Mucosa of rectum (tissue), 2 donors: ENCODE measurements around the gene NFIB.

Experiments used
- H3K27ac ChIP-seq, 2 donors: one replicate each; pipeline ENCODE4 v1.7.0; 2013; ENCODE audit warnings: inconsistent platforms in 2 of 2, low read depth in 2 of 2, low read length in 2 of 2
- H3K27me3 ChIP-seq, 2 donors: one replicate each; pipeline ENCODE4 v1.7.0; 2013; ENCODE audit warnings: low read length in 2 of 2; ENCODE audit not compliant: control insufficient read depth in 2 of 2, insufficient read depth in 2 of 2
- H3K36me3 ChIP-seq, 2 donors: one replicate each; pipeline ENCODE4 v1.7.0; 2013; ENCODE audit warnings: low read length in 2 of 2; ENCODE audit not compliant: control insufficient read depth in 2 of 2, insufficient read depth in 2 of 2
- H3K4me1 ChIP-seq, 2 donors: one replicate each; pipeline ENCODE4 v1.7.0; 2013; ENCODE audit warnings: low read length in 2 of 2, mild to moderate bottlenecking in 1 of 2; ENCODE audit not compliant: control insufficient read depth in 2 of 2, insufficient read depth in 2 of 2
- H3K4me3 ChIP-seq, 2 donors: one replicate each; pipeline ENCODE4 v1.7.0; 2013; ENCODE audit warnings: low read length in 2 of 2
- H3K9ac ChIP-seq, 2 donors: one replicate each; pipeline ENCODE4 v1.7.0; 2013; ENCODE audit warnings: low read length in 2 of 2, low read depth in 1 of 2, mild to moderate bottlenecking in 1 of 2
- H3K9me3 ChIP-seq, 2 donors: one replicate each; pipeline ENCODE4 v1.7.0; 2013; ENCODE audit warnings: low read length in 2 of 2; ENCODE audit not compliant: control insufficient read depth in 2 of 2
- donor health status: healthy.
- donor health status: Normal muscosa, but diverticular disease.

Gene NFIB

DNA sequence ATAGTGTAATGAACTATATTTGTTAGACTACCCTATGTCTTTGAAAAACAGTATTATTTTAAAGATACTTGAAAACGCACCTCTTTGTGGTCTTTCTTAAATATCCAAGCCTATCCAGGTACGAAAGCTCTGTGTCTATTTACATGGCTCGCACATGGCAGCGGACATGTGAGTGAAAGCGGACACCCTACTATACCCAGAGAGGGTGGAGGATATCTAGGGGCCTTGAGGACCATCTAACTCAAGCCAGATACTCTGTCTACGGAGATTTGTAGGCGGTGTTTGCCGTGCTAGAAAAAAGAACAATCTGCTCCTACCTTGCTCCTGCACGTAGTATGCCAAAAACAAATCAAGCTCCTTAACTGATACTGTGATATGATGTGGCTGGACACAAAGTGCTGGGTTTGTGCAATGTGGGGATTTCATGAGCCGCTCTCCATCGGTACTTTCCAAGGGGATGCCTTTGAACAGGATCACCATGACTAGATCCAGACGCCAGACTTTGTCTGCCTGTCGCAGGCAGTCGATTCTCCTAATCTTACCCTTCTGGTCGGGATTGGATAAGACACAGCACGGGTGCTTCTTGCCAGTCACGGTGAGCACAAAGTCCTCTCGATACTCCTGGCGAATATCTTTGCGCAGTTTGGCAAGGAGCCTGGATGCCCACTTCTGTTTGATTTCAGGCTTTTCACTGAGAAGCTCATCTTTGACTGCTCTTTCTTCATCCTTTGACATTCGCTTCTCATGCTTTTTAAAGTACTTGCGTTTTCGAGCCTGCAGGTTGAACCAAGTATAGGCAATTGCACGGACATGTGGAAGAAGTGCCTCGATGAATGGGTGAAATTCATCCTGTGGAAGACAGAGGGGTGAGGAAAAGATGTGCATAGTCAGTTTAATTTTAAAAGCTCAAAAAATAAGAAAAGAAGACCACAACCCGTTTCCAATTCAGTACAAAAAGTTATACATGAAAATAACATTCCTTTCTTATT, 7.0 kb downstream of the NFIB start:
- H3K27ac ChIP-seq = no peak overlapping the region
- no peak overlapping the region for H3K4me3 ChIP-seq

DNA sequence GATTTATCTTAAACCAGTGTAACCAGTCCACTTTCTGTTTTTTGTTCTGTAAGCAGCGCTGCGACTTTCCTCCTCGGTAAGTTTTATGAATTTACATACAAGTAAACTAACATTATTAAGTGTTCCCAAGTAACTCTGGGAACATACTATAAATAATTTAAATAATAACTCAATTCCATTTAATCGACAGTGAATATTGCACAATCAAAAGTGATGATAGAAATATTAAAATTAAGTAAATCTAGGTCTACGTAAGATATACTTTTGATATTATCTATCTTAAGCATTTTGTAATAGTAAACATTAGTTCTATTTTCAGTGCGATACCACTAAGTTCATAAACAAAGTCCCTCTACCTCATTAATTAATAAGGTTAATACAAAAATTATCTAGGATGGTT, 7.8 kb downstream of the NFIB start:
- Histone ChIP-seq H3K27ac (no peak overlapping the region), H3K9ac (no peak overlapping the region), H3K4me3 (no peak overlapping the region), H3K9me3 (no peaks in the 10 kb centered on the region), H3K27me3 (no peaks in the 10 kb centered on the region), H3K4me1 (peaks cover 0 to 16% of the 10 kb centered on the region in 2 donors), H3K36me3 (peaks cover 0 to 7% of the 10 kb centered on the region in 2 donors)

More for the DNA sequence above, 7.0 kb downstream of the NFIB start:
- Histone ChIP-seq H3K36me3 (peaks cover 0 to 7% of the 10 kb centered on the region in 2 donors), H3K4me1 (peaks cover 0 to 19% of the 10 kb centered on the region in 2 donors), H3K9ac (no peak overlapping the region), H3K9me3 (no peaks in the 10 kb centered on the region), H3K27me3 (no peaks in the 10 kb centered on the region)

DNA sequence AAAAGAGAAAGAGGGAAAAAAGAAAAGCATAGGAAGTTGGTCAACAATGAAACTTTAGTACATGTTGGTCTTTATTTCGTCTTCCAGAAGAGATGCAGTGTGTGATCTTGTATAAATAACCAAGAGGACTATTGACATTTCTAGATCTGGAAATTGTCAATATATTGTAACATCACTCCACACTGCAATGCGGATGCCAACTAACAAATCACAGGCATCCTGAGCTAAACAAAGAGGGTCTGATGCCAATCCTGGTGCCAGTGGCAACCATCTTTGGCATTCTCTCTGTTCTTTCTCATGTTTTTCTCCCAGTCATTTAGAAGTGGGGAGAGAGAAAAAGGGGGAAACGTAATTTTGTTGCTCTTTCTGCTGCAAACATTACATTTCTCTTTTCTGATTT, 9.7 kb downstream of the NFIB start:
- Histone ChIP-seq H3K4me3 (no peak overlapping the region), H3K4me1 (peaks cover 0 to 6% of the 10 kb centered on the region in 2 donors), H3K36me3 (peaks cover 0 to 7% of the 10 kb centered on the region in 2 donors), H3K9ac (no peak overlapping the region), H3K9me3 (no peaks in the 10 kb centered on the region), H3K27ac (no peak overlapping the region), H3K27me3 (no peaks in the 10 kb centered on the region)

DNA sequence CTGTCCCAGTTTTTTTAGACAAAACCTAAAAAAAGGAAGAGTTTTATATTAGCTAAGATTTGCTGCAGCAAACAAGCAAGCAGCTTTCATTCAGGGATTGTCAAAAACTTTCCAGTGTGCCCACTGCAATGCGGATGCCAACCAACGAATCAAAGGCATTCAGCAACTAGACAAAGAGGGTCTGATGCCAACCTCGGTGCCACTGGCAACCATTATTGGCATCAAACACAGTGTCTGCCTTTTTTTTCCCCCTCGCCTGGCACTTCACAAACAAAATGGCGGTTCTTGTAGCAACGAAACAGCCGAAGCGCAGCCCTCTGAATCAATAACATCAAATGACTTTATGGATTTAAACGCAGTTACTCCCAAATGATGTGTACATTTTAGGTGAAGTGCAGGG, 10.4 kb downstream of the NFIB start:
- Histone ChIP-seq H3K36me3 (peaks cover 0 to 7% of the 10 kb centered on the region in 2 donors), H3K4me3 (no peak overlapping the region), H3K27me3 (no peaks in the 10 kb centered on the region), H3K9ac (no peak overlapping the region), H3K27ac (no peak overlapping the region), H3K4me1 (no peaks in the 10 kb centered on the region), H3K9me3 (no peaks in the 10 kb centered on the region)

DNA sequence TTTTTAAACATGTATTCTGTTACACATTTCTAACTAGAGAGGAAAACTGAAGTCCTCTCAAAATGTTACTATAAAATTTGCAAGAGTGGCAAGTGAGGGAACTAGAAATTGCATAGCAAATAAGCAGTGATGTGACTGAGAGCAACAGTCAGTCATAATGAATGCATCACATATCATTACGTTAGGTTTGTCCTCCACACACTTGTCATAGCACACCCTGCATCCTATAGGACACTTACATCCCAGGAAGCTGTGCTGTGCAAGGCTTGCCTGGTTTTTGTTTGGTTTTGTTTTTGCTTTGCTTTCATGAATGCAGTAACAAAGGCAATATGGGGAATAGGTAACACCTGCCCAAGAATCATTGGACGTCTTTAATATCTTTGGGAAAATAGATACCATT, 10.8 kb downstream of the NFIB start:
- Histone ChIP-seq H3K9me3 (no peaks in the 10 kb centered on the region), H3K36me3 (peaks cover 0 to 7% of the 10 kb centered on the region in 2 donors), H3K4me3 (no peak overlapping the region), H3K4me1 (no peaks in the 10 kb centered on the region), H3K27me3 (no peaks in the 10 kb centered on the region), H3K9ac (no peak overlapping the region), H3K27ac (no peak overlapping the region)

DNA sequence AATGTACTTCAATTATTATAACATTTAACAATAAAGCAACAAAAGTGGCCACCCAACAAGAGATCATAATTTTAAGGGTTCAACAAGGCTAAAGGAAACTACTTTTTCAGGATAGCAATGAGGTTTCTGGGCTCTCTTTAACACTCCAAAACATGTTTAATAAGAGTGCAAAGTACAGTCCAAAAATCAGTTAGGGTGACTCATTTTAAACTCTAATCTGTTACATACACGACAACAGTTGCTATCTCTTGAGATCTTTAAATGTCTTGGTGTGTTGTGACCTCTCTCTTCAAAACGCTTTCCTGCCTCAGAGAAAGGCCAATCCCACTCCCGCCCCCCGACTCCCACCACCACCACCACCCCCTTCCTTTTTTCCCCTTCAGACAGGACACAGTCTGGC, 11.5 kb downstream of the NFIB start:
- no peak overlapping the region for H3K4me3 ChIP-seq
- H3K4me1 ChIP-seq = no peaks in the 10 kb centered on the region
- no peak overlapping the region for H3K9ac ChIP-seq

DNA sequence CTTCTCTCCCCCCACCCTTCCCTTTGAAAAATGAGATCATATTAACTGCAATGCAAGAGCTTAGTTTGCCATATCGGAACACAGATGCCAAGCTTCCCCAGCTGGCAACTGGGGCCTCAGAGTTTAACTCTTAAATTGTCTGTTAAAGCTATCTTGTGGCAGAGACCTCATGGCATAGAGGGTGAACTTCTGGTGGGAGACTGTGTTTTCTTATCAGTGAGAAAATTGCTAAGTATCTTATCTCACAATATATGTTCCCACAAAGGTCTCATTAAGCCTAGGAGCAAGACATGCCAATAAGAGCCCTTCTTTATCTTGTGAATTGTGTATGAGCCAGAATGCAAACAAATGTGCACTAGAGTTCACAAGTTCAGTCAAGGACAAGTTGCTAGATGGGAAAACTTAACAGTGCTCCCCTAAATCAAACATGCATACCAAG, 12.3 kb downstream of the NFIB start:
- H3K4me3 ChIP-seq = no peak overlapping the region
- no peak overlapping the region for H3K27ac ChIP-seq
- H3K36me3 ChIP-seq = peaks cover 0 to under 1% of the 10 kb centered on the region in 2 donors
- no peak overlapping the region for H3K9ac ChIP-seq
- no peaks in the 10 kb centered on the region for H3K4me1 ChIP-seq
- no peaks in the 10 kb centered on the region for H3K27me3 ChIP-seq
- H3K9me3 ChIP-seq = no peaks in the 10 kb centered on the region

More for the DNA sequence above, 11.5 kb downstream of the NFIB start:
- H3K27ac ChIP-seq = no peak overlapping the region
- H3K36me3 ChIP-seq = peaks cover 0 to 7% of the 10 kb centered on the region in 2 donors
- H3K9me3 ChIP-seq = no peaks in the 10 kb centered on the region
- H3K27me3 ChIP-seq = no peaks in the 10 kb centered on the region

DNA sequence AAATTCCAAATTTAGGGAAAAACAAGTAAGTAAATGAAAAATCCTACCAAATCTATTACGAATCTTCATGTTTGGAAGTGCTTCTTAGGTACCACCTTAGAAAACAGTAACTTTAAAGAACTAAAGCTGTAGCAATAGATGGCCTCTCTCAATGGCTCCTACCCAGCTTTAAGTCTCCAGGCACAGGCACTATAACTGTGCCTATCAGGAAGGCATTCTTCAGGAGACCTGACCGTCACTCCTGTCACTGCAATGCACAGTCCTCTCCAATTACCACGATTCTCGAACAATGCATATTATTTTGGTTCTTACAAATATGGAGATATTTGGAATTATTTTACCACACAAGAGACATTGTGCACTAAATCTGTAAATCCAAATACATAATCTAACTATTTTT, 12.9 kb downstream of the NFIB start:
- Histone ChIP-seq H3K4me3 (no peak overlapping the region), H3K27me3 (no peaks in the 10 kb centered on the region), H3K9me3 (no peaks in the 10 kb centered on the region), H3K36me3 (no peaks in the 10 kb centered on the region), H3K27ac (no peak overlapping the region), H3K9ac (no peak overlapping the region), H3K4me1 (no peaks in the 10 kb centered on the region)

DNA sequence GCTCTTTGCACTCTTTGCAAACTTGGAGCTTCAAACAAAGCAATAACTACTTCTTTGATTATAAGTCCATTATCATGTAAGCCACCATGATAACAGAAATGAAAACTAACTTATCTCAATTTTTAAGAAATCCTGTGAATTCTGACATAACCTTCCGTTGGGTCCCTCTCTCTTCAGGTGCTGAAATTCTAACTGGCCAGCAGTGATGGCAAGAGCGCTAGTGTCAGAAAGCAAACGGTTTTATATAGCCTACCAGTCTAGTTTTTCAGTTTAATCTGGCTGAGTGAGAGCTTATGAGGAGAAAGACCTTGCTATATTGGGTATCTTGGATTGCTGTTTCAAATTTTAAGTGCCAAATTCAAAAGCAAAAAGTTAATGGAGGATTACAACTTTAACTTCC, 13.4 kb downstream of the NFIB start:
- H3K27me3 ChIP-seq = no peaks in the 10 kb centered on the region
- H3K4me3 ChIP-seq = no peak overlapping the region
- no peak overlapping the region for H3K9ac ChIP-seq
- H3K9me3 ChIP-seq = no peaks in the 10 kb centered on the region
- H3K36me3 ChIP-seq = no peaks in the 10 kb centered on the region
- no peak overlapping the region for H3K27ac ChIP-seq
- no peaks in the 10 kb centered on the region for H3K4me1 ChIP-seq

DNA sequence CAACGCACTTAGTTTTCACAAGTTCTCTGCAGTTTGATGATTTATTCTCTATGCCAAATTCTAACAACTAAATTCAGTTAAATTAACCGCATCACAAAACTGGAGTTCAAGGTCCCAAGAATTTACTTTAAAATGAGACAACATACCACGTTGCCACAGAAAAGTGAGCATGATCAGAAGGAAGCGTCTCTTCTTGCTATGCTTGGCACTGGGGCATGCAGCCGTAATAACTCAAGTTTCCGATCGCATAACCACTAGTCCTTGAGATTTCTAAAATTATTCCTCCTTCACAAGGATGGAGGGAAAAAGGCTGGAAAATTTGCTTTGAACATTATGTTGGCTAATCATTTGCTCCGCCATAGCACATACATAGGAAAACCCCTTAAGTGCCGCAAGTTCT, 13.9 kb downstream of the NFIB start:
- Histone ChIP-seq H3K4me1 (no peaks in the 10 kb centered on the region), H3K4me3 (no peak overlapping the region), H3K9ac (no peak overlapping the region), H3K9me3 (no peaks in the 10 kb centered on the region), H3K27ac (no peak overlapping the region), H3K27me3 (no peaks in the 10 kb centered on the region), H3K36me3 (no peaks in the 10 kb centered on the region)
